Myocyte (in vitro differentiated cells): ENCODE results near the gene DIPK1B. TPM values are rescaled to one million over a fixed set of nuclear protein-coding genes. Genes with fewer than 3 reads are reported as not detected.
A peak's percentile ranks its signal among the peaks of the same experiment; 100 is the strongest.

Source experiments
- DNase-seq: peaks from one replicate; pipeline ENCODE4 v3.0.0-alpha.2; 2012; ENCODE audit warnings: low read depth
- total RNA-seq: library from RNA; depleted of rRNA; stranded (reverse); fragments of >200 nt; gene quantifications from 2 replicates; pipeline ENCODE4 v1.2.3, GENCODE V29; 2014

The DIPK1B gene
- total RNA-seq, 1 donor from 2014 or later, result not detected

- DNase-seq, result no peak
Measured at GRCh38 chr9:136735812-136736480, 23.6 kb downstream of the DIPK1B start.

- DNase-seq, result no peak
Measured at GRCh38 chr9:136738960-136739359, 26.6 kb downstream of the DIPK1B start.

DNA sequence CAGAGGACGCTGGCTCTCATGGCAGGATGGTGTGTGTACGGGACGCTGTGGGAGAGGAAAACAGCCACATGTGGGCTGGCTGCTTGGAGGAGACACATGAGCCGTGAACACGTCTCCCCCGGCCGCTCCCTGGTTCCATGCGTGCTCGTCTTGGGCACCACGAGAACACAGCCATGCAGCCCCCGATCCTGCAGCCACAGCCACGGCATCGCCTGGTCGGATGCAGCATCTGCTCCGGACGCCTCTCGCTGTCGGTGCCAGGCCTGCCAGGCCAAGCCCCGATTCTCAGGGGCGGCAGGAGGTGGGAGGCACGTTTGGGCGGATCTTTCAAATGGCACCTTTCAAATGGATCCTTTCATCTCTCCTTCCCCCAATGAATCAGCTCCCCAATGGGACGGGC is 27.1 kb downstream of the DIPK1B start:
- DNase-seq, result no peak

DNA sequence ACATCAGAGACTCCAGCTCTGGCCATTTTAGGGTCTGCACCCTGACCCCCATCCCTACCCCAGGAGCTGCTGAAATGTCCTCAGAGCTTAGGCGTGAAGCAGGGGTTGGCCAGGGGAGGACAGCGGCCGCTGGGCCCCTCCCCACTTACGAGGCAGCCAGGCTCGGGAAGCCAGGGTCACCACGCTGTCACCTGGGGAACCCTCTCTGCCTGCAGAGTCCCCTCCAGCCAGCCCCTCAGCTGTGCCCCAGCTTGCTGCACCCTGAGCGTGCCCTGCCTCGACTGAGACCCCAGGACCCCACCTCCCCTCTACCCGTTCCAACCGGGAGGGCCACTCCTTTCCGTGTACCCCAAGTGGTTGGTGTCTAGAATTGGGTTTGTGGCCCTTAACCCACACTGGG is 27.7 kb downstream of the DIPK1B start:
- DNase-seq, result no peak

- DNase-seq, result no peak
Measured at GRCh38 chr9:136740491-136740890, 28.1 kb downstream of the DIPK1B start.

DNA sequence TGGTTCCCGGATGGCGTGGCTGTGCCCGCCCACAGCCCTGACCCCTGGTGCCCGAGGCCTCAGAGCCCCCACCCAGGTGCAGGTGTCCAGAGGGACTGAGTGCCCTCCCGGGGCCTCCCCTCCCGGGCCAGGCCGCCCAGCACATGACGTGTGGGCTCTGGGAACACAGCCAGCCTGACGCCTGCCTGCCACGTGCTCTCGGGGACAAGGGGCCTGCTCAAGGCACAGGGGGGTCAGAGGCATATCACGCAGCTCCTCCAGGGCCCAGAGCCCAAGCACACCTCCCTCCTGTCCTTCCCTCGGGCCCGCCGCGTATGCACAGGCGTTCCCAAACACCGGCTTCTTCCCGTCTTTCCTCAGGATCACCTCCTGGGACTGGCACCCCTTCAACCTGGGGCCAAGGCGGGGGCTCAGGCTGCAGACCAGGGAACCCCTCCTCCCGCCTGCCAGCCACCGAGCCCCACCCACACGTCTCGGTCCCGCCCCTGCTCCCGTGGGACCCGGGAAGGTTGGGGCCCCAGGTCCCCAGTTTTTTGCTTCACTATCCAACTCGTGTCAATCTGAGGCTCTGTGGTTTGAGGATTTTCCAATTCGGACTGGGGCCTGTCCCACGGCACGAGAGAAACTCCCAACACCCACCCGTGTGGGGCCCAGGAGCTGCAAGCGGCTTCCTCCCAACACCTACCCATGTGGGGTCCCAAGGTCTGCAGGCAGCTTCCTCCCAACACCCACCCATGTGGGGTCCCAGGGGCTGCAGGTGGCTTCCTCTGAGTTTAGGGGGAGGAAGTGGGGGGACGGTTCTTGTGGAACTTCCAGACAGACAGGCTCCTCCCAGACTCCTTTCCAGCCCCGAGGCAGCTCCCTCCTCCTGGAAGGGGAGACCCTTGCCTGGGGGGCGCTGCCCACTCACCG is 28.9 kb downstream of the DIPK1B start:
- no peak for DNase-seq

DNA sequence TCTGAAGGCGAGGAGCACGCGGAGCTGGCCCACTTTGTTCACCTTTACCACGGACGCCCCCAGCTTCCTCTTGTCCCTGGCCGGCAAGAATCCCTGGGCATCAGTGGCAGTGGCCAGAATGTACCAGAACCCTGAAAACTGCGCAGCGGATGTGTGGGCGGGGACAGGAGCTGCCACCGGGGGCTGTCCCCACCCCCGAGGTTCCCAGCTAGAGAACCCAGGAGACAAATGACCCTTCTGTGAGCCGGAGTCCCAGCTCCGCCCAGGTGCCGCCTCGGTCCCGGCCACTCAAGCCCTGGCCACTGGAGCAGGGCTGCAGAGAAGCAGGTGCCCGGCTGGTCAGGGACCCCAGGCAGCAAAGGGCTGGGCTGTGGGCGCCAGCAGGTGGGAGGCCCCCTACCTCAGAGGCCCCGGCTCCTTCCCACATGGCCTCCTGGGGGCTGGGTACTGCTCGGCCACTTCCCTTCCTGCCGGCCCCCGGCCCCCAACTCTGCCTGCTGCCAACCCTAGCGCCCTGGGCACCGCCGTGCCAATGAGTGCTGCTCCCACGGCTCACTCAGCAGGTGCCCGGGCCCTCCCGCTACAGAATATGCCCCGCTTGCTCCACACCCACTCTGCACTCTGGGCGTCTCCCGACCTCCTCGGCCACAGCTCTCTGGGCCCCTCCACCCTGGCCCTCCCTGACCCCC is 29.7 kb downstream of the DIPK1B start:
- DNase-seq, result no peak

DNA sequence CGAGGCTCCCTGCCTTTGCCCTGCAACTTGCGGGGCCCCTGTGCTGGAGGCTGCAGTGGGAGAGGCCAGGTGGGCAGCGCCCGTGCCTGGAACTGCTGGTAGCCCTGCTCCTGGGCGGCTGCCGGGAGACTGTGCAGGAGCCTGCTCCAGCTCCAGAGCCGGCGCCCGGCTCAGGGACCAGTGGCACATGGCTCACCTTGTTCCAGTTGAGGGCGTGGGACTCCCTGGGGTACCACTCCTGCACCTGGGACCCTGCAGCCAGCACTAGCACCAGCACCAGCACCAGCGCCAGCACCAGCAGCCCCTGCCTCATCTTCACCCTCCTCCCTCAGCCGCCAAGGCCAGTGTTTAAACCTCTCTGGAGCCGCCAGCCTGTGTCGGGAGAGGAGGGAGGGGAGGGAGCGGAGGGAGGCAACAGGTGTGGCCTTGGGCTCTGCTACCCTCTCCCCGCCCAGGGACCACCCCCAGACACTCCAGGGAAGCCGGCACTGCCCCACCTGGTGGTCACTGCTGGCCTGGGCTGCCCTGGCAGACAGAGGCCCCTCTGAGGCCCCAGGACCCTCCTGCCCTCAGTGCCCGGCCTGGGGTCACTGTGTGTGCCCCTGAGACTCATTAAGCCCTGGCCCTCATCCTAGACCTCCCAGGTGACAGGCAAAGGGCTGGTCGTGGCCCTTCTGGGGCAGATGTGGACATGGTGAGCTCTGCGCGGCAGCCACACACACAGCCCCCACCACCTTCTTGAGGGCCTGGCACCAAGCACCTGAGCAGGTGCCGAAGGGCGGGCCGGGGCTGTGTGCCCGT is 30.4 kb downstream of the DIPK1B start, which contains the start of gene LCN10:
Gene LCN10, minus strand, starts transcription at position 350 of the 801 bp plus-strand sequence. Its CDS starts 37 bp downstream, at position 313.
- peak; percentile 37 for DNase-seq

DNA sequence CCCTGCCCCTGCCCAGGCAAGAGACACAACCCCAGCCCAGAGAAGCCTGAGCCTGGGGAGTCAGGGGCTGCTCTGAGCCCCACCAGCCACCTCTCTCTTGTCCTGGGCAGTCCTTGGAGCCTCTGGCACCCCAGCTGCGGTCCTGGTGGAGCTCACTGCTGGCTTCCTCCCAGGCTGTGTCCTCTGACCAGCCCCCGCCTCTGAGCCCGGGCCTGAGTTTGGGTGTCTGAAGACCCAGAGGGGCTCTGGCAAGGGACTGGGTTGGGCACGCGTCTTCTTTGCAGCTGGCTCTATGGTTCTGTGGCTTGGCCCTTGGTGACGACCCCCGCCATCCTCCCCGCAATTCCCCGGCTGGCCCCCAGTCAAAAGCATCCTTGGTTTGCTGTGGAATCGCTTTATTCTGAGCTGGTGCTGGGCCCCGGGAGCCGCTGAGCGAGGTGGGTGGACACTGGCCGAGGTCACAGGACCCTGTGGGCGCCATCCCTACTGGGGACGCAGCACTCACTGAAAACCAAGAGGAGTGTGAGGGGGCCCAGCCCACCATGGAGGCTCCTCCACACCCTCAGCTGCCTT is 31.4 kb downstream of the DIPK1B start:
- no peak for DNase-seq

- DNase-seq, result no peak
Measured at GRCh38 chr9:136744773-136745172, 32.4 kb downstream of the DIPK1B start.

DNA sequence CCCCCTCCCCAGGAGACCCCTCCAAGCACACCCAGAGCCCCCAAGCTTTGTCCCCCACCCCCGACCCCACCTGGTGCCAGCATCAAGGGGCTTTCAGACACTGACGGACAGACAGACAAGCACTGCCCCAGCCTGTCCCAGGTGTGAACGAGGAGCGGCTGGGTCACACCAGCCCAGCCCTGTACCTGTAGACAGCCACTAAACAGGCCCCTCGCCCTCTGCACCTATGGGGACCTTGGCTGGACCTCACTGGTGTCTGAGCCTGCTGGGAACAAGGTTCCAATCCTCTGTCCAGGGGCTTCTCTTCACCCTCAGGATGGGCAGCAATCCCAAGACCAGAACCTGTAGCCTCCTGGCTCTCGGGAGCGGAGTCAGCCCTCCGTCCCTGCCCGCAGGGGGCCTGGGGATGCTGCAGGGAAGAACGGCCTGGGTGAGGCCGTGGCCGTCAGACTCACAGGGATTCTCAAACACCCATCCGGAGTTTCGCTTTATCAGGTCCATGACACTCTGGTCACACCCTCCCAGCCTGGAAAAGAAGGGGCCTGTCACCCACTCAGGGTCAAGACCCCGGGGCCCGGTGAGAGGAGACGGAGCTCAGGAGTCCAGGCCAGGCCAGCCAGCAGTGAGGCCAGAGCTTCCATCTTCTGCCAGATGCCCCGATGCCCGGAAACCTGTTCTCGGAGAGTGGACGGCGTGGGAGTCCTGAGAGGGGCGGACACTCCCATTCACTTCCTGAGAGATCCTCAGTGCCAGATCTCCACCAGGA is 33.2 kb downstream of the DIPK1B start:
- no peak for DNase-seq

DNA sequence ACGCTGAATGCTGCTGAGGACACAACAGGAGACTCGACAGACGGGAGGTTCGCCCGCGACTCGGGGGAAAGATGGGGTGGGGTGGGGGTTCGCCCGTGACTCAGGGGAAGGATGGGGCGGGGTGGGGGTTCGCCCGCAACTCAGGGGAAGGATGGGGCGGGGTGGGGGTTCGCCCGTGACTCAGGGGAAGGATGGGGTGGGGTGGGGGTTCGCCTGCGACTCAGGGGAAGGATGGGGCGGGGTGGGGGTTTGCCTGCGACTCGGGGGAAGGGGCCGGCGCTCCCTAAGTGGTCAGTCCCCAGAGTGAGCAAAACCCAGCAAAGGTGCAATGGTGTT is 33.8 kb downstream of the DIPK1B start:
- no peak for DNase-seq

DNA sequence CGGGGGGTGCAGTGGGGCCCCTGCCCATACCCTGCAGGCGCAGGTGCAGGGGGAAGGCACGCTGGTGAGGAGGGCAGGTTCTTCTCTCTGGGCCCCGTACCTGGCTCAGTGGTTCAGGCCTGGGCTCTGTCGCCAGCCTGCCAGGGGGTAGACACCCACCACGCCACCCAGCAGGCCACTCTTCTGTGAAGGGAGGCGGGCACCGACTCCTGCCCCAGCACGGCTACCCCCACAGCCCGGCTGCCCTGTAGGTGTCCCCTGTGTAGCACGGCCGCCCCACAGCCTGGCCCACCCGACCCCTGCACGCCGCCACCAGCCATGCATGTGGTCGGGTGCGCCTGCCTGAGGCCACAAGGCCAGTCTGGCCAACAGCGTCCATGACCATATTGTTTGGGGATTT is 34.2 kb downstream of the DIPK1B start:
- DNase-seq, result no peak

DNA sequence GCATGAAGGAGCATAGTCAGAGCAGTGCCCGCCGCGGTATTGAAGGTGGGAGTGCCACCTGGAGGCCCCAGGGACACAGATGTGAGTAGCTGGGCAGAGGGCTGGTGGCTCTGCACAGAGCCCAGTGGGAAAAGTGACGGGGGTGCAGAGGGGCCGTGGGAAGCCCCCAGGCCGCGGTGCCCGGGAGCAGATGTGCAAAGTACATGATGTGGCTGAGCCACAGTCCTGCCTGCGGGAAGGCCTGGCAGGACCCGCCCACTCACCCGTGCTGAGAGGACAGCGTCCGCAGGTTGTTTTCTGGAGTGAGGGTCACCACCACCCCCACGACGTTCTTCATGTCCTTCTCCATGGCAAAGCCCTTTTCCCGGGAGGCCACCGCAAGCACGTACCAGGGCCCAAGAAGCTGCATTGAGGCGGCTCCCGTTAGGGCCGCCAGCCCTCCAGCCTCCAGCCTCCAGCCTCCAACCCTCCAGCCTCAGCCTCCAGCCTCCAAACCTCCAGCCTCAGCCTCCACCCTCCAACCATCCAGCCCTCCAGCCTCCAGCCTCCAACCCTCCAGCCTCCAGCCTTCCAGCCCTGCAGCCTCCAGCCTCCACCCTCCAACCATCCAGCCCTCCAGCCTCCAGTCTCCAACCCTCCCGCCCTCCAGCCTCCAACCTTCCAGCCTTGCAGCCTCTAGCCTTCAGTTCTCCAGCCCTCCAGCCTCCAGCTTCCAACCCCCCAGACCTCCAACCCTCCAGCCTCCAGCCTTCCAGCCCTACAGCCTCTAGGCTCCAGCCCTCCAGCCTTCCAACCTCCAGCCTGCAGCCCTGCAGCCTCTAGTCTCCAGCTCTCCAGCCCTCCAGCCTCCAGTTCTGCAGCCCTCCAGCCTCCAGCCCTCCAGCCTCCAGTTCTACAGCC is 35.0 kb downstream of the DIPK1B start:
- no peak for DNase-seq

GRCh38 chr9:136748201-136748600 is 35.8 kb downstream of the DIPK1B start, which contains the start of gene LCN6:
LCN6 (minus strand) TSS chr9:136748525; CDS start chr9:136748483, 42 bp downstream.
- DNase-seq, result no peak

DNA sequence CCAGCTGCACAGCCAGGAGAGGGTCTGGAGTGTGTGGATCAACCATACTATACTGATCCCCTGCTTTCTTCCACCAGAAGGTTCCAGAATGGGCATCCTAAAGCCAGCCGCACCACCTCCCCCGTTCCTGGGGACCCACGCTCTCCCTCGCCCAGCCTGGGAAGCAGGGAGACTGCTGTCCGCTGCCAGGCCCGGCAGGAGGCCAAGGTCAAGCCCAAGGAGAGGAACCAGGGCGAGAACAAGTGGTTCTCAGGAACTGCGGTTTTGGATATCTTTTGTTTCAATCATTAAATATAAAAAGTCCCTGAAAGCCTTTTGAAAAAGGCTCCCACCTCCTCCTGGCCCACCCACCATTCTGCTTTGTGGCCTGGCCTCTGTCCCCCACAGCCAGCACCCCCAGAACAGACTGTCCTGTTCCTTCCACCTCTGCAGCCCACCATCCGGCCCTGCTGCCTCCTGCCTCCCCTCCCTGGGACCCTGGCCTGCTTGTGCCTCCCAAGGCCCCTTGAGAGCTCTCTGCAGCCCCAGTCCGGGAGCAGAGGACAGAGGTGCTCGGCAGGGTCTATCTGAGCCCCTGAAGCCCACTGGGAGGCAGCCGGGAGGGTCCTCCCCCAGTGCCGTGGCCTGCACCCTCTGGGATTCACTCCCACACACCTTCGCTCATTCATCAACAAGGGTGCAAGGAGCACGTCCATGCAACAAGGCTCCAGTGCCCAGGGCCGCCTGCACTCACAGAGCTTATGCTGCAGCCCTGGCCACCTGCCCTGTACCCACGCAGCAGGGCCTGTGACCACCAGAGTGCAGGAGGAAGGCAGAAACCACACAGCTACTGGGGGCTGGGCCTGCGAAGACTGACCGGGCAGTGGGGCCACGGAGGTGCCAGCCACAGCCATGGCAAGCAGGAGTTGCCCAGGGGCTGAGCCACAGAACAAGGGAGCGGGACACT is 36.6 kb downstream of the DIPK1B start:
- no peak for DNase-seq

- no peak for DNase-seq
Measured at GRCh38 chr9:136750526-136750925, 38.2 kb downstream of the DIPK1B start.

DNA sequence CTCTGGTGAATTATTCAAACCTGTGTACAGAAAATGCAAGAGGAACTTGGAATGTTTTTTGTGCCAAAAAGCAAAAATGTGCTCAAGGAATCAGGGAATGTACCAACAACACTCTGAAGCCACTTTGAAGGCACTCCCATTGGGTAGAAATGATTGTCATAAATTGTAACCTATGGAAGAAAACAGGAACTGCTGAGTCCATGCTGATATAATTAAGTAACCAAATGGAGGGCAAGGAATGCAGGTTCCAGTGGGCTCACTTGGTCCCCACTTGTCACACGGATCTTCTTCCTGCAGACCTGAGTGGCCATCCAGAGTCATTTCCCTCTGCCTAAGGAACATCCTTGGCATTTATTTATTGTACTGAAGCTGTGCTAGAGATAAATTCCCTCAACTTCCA is 38.9 kb downstream of the DIPK1B start:
- DNase-seq, result no peak
